Endothelial cell of umbilical vein (primary cell): ENCODE results near the gene KRT33B.
"Not testable (repeated sequence)": the region's sequence is repeated elsewhere in the genome, so short reads cannot be mapped to it uniquely, and the experiment has no call there.

ENCODE experiments used
- EZH2 ChIP-seq: IDR thresholded peaks from 2 replicates; pipeline ENCODE4 v1.6.1; 2012; ENCODE audit warnings: borderline replicate concordance, low read depth, mild to moderate bottlenecking, moderate library complexity, low read length, inconsistent platforms; ENCODE audit not compliant: severe bottlenecking
- POLR2A ChIP-seq: IDR thresholded peaks from 2 replicates; pipeline ENCODE4 v1.6.1; 2012; ENCODE audit warnings: low read depth, mild to moderate bottlenecking, control low read depth, low read length
- POLR2AphosphoS5 ChIP-seq: IDR thresholded peaks from 2 replicates; pipeline ENCODE4 v1.6.1; 2012; ENCODE audit warnings: low read depth, mild to moderate bottlenecking, control low read depth, low read length, moderate library complexity; ENCODE audit not compliant: insufficient read depth
- TF ChIP-seq, protein P1 (sequence below), 2 donors: IDR thresholded peaks; 1 replicate in 1 of 2; 2 replicates in 1 of 2; pipeline ENCODE4 v1.5.1; 2011; ENCODE audit warnings: low read length in 2 of 2, mild to moderate bottlenecking in 2 of 2, moderate library complexity in 2 of 2, control low read depth in 1 of 2, inconsistent platforms in 1 of 2, low read depth in 1 of 2; ENCODE audit not compliant: insufficient read depth in 1 of 2; ENCODE audit errors: extremely low read depth in 1 of 2

DNA sequence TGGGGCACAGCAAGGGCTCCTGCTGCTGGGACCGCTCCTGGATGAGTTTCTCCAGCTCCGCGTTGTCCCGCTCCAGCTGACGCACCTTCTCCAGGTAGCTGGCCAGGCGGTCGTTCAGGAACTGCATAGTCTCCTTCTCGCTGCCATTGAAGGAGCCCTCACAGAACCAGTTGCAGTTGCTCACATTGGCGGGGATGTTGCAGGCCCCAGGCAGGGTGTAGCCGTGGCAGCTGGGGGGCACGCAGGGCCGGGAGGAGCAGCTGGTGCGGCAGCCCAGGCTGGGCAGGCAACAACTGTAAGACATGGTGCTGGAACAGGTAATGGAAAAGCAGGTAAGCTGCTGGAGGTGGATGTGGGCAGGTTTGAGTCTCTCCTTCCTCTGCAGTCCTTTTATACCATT is 12.3 kb upstream of the KRT33B start, which contains the start of gene KRT34:
- not testable (repeated sequence) for TF ChIP-seq POLR2A, EZH2, POLR2AphosphoS5
- TF ChIP-seq, protein P1, sequence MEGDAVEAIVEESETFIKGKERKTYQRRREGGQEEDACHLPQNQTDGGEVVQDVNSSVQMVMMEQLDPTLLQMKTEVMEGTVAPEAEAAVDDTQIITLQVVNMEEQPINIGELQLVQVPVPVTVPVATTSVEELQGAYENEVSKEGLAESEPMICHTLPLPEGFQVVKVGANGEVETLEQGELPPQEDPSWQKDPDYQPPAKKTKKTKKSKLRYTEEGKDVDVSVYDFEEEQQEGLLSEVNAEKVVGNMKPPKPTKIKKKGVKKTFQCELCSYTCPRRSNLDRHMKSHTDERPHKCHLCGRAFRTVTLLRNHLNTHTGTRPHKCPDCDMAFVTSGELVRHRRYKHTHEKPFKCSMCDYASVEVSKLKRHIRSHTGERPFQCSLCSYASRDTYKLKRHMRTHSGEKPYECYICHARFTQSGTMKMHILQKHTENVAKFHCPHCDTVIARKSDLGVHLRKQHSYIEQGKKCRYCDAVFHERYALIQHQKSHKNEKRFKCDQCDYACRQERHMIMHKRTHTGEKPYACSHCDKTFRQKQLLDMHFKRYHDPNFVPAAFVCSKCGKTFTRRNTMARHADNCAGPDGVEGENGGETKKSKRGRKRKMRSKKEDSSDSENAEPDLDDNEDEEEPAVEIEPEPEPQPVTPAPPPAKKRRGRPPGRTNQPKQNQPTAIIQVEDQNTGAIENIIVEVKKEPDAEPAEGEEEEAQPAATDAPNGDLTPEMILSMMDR (IDR thresholded peaks at IDR 0.05; ENCODE audit: extremely low read depth in 1 of 2, insufficient read depth in 1 of 2, low read depth in 1 of 2, low read length in 2 of 2), result not testable (repeated sequence)
